Tibial nerve (tissue), 4 donors: ENCODE measurements around the gene YWHAH.

Experiments used
- CTCF ChIP-seq, 5 experiments: fragments of 200-600 bp in 3 of 5; fragments of 450-650 bp in 2 of 5; sonication (generic) in 3 of 5; IDR thresholded peaks; one replicate each; pipeline ENCODE4 v1.5.1; 2016 to 2019; ENCODE audit warnings: antibody characterized with exemption in 5 of 5, mild to moderate bottlenecking in 3 of 5, moderate library complexity in 2 of 5
- EP300 ChIP-seq, 2 donors: sonication (generic); formaldehyde crosslinking; IDR thresholded peaks; one replicate each; pipeline ENCODE4 v1.6.1; 2017; ENCODE audit warnings: antibody characterized with exemption in 2 of 2, mild to moderate bottlenecking in 1 of 2
- POLR2A ChIP-seq, 2 donors: fragments of 450-650 bp; IDR thresholded peaks; one replicate each; pipeline ENCODE4 v1.6.1; 2017; ENCODE audit warnings: antibody characterized with exemption in 2 of 2, mild to moderate bottlenecking in 2 of 2, moderate library complexity in 2 of 2

- TF ChIP-seq POLR2A (IDR thresholded peaks at IDR 0.05) (no peak), CTCF (IDR thresholded peaks at IDR 0.05) (no peak), EP300 (IDR thresholded peaks at IDR 0.05) (no peak)
Measured at GRCh38 chr22:31935961-31936635, 8.2 kb upstream of the YWHAH start.
